ENCODE results near the gene CACNB3. TPM values are rescaled to one million over a fixed set of nuclear protein-coding genes. Genes with fewer than 3 reads are reported as not detected.

CACNB3 gene
- total RNA-seq, 2 donors from 2014 or later, result 23.4 to 54.5 TPM

DNA sequence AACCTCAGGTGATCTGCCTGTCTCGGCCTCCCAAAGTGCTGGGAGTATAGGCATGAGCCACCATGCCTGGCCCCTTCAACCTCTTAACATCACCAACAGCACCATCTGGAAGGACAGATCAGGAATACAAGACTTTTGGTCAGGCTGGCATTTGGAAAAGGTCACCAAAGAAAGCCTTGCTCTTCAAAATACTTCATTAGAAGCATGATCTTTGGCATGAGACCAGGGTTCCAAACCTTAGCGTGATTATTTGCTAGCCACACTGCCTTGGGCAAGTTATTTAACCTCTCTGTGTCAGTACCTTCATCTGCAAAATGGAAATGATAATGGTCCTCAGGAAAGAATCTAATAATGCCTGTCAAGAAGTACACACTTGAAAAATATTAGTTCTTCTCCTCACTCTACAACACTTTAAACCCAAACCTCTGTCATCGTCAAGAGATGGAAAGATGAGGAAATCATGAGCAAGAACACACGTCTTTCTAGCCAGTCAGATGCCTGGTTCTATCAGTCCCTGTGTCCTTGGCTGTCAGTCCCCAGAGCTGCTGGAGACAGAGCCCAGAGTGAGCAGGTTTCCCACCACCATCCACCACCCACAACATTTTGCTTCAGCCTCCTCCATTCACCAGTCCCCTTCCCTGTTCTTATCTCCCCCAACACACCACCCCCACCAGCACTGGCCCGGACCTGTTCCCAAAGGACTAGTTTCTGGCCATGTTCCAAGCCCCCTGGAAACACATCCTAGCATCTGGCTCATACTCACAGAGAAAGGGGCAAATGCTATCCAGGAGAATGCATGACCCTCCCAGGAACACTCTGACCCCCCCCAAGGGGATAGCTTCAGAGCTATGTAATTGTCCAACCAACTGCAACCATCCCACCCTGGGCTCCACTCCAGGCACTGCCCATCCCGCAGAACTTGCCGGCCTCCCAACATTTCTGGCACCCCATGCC, 31.4 kb upstream of the CACNB3 start:
- intact Hi-C loops (cut with DNase I), result no loop called here
- Histone ChIP-seq H3K9ac (ENCODE audit: low read depth in 2 of 2, low read length in 2 of 2) (peak overlapping the region; percentile 39 to 92), H3K27me3 (no peaks in the 10 kb centered on the region), H3K9me3 (no peaks in the 10 kb centered on the region), H3K27ac (no peak overlapping the region), H3K4me3 (peak overlapping the region; percentile 75), H3K36me3 (no peaks in the 10 kb centered on the region), H3K4me1 (no peaks in the 10 kb centered on the region)
- TF ChIP-seq, protein P1, sequence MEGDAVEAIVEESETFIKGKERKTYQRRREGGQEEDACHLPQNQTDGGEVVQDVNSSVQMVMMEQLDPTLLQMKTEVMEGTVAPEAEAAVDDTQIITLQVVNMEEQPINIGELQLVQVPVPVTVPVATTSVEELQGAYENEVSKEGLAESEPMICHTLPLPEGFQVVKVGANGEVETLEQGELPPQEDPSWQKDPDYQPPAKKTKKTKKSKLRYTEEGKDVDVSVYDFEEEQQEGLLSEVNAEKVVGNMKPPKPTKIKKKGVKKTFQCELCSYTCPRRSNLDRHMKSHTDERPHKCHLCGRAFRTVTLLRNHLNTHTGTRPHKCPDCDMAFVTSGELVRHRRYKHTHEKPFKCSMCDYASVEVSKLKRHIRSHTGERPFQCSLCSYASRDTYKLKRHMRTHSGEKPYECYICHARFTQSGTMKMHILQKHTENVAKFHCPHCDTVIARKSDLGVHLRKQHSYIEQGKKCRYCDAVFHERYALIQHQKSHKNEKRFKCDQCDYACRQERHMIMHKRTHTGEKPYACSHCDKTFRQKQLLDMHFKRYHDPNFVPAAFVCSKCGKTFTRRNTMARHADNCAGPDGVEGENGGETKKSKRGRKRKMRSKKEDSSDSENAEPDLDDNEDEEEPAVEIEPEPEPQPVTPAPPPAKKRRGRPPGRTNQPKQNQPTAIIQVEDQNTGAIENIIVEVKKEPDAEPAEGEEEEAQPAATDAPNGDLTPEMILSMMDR (IDR thresholded peaks at IDR 0.05), result no peak
- no peak for DNase-seq

DNA sequence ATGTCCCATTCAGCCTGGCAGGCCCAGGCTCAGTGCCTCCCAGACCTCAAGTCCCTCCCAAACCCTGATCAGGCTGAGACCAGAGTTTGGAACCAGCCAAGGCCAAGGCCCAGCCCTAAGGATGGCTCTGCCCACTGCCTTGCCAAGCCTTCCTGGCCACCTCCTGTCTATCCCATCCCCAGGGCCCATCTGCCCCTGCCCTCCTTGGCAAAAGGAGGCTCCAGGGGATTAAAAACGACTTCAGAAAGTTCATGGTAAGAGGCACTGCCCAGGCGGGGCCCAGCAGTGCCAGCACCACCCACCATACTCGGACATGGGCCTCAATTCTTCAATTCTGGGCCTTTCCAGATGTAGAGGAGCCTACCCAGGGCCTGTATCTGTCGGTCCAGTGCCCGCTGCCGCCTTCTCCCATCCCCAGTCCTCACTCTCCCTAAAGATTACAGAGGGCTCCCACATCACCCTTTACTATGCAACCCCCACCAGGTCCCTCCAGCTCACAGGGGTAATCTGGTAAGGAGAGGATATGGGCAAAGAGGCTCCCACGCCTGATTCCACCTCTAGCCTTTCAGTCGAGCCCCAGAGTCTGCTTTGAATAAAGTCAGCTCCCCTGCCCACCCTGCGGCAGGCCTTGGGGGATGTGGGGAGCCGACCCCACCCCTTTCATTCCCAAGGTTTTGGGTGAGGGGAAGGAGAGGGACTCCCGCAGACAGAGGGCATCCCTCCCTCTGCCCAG, 30.3 kb upstream of the CACNB3 start:
- intact Hi-C loops (cut with DNase I), result no loop called here
- H3K27me3 ChIP-seq, result no peaks in the 10 kb centered on the region
- peak overlapping the region; percentile 92 to 94 for H3K9ac ChIP-seq (ENCODE audit: low read depth in 2 of 2, low read length in 2 of 2)
- peak; percentile 48 for DNase-seq
- H3K36me3 ChIP-seq, result no peaks in the 10 kb centered on the region
- H3K4me1 ChIP-seq, result peaks cover 5% of the 10 kb centered on the region
- H3K27ac ChIP-seq, result peak overlapping the region; percentile 65
- H3K9me3 ChIP-seq, result no peaks in the 10 kb centered on the region
- TF ChIP-seq, protein P1 (IDR thresholded peaks at IDR 0.05), result no peak
- H3K4me3 ChIP-seq, result peak overlapping the region; percentile 75

DNA sequence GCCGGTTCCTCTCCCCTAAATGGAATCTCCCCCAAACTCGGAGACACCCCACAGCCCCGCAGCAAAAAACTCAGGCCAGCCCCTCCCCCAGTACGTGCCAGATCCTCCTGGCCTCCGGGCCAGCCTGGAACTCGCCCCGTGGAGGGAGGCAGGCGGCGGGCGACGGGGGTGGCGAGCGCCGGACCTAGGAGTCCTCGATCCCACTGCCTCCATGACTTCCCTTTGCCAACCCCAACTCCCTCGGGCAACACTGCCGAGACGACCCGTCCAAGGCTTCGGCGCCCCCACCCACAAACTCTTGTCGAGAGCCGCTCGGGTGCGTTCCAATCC, 29.8 kb upstream of the CACNB3 start:
- intact Hi-C loops (cut with DNase I), result no loop called here
- peaks cover 5% of the 10 kb centered on the region for H3K4me1 ChIP-seq
- TF ChIP-seq, protein P1 (IDR thresholded peaks at IDR 0.05), result no peak

DNA sequence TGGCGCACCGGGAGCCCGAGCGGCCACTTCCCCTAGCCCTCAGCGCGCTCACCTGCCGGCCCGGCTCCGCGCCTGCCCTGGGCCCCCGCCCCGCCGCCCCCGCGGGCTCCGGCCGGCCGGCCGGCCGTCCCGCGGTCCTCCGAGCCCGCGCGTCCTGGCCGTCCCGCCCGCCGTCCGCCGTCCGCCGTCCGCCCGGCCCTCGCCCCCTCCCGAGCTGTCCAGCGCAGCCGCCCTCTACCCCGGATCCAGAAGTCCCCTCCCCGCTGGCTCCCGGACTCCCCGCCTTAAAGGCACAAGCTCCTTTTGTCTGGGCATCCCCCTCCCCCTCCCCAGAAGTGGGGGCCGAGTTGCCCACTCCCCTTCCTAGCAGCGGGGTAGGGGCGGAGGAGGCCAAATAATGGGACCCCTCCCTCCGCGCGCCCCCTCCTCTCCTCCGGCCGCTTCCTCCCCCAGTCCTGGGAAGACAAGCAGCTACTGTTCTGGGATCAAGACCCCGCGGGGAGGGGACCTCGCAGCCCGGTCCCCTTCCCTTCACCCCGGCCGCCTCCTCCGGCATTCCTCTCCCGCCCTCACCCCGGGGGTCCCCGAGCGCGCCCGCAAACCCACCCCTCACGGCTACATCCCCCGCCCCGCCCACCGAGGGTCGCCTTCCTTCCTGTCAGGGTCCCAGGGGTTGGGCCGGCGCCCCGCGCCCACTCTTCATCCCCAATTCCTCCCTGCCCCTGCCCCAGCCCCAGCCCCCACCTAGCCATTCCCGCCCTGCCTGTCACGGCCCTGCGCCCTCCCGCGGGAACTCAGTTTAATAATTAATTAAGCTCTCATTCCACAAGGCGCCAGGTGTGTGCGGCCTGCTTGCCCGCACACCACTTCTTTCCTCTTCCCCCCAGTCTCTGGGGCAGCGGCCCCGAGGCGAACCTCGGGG, 29.2 kb upstream of the CACNB3 start, which contains the start of gene ADCY6:
TSS of gene ADCY6 (minus strand) at position 236 of the 922 bp plus-strand sequence. CDS start 5,655 bp downstream, outside the sequence.
- H3K36me3 ChIP-seq, result no peaks in the 10 kb centered on the region
- no peaks in the 10 kb centered on the region for H3K27me3 ChIP-seq
- H3K9ac ChIP-seq (ENCODE audit: low read depth in 2 of 2, low read length in 2 of 2), result peak within 1 kb of the TSS; percentile 92 to 94
- peak; percentile 86 for DNase-seq
- peak within 1 kb of the TSS; percentile 83 for H3K27ac ChIP-seq
- TF ChIP-seq, protein P1 (IDR thresholded peaks at IDR 0.05), result no peak
- intact Hi-C loops (cut with DNase I), result no loop called here
- peaks cover 8% of the 10 kb centered on the region for H3K4me1 ChIP-seq
- H3K4me3 ChIP-seq, result peak within 1 kb of the TSS; percentile 75
- H3K9me3 ChIP-seq, result no peaks in the 10 kb centered on the region

More for the DNA sequence above, 29.8 kb upstream of the CACNB3 start:
- H3K27me3 ChIP-seq, result no peaks in the 10 kb centered on the region
- H3K9me3 ChIP-seq, result no peaks in the 10 kb centered on the region
- peak overlapping the region; percentile 92 to 94 for H3K9ac ChIP-seq (ENCODE audit: low read depth in 2 of 2, low read length in 2 of 2)
- peak overlapping the region; percentile 65 for H3K27ac ChIP-seq
- DNase-seq, result no peak
- no peaks in the 10 kb centered on the region for H3K36me3 ChIP-seq
- H3K4me3 ChIP-seq, result peak overlapping the region; percentile 75

Measured in colonic mucosa (tissue), 4 donors.